NCI-H345 treated with DMSO at 0.1 percent for 48 hours (cell line): ENCODE measurements around the gene SPNS2.

ENCODE experiments used
- DNase-seq: peaks from one replicate; lab custom pipeline; 2025; ENCODE audit not compliant: unreplicated experiment; lab: John Stamatoyannopoulos, UW

SPNS2 gene

DNA sequence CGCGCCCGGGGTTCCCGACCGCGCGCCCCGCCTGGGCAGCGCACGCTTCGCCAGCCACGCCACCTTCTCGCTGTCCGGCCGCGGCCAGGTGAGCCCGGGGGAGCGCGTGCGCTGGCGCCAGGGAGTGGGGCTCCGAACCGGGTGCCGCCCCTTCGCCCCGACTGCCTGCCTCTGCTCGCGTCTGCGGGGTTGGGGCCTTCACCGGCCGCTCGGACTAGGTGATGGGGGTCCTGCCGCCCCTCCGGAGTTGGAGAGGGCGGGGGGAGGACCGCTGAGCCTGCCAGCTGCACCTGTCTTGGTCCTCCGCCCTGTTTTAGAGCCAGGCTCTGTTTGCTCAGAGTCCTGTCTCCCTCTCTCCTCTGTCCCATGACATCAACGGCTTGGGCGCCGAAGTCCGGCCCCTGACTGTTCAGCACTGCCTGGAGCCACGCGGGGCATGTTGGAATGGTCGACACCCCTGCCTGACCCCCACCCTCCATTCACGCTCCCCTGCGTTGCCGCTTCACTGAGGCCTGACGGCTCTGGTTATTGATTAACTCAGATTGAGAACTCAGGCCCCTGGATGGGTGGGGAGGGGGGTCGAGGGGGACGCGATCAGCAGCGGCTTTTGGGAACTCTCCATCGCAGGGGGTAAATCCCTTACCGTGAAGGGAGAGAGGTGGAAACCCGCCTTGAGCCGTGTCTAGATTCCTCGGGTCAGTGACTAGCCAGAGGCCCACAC, 86.4 kb downstream of the SPNS2 start:
- DNase-seq = no peak

DNA sequence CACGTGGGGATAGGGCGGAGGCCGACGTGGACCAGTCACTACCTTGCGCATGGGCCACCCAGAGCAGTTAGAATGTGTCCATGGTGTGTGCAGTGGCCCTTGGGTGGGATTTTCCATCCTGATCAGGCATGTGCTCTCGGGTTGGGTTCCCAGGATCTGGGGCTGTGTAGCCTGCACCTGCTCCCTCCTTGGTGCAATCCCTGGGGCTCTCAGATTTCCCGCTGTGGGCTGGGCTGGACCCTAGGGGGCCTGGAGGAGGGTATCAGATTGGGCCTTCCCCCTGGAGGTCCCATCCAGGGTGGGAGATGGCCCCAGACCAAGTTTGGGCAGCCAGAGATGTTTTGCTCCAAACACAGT, 86.9 kb downstream of the SPNS2 start:
- DNase-seq = no peak

DNA sequence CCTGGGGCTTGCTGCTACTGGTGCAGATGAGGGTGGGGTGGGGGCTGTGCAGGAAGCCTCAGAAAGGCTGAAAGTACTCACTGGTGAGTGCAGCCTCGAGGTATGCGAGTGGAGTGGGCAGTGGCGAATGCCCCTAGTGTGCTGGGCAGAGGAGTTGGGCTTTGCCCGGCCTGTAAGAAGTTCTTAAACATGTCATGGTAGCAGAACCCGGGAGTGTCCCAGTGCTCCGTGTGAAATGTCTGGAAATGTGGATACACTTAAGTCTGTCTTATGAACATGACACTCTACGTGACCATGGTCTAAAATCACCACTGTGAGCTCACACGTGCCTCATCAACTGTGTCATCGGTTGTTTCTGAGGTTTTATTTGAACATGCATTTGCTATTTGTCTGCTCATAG, 87.4 kb downstream of the SPNS2 start:
- no peak for DNase-seq

DNA sequence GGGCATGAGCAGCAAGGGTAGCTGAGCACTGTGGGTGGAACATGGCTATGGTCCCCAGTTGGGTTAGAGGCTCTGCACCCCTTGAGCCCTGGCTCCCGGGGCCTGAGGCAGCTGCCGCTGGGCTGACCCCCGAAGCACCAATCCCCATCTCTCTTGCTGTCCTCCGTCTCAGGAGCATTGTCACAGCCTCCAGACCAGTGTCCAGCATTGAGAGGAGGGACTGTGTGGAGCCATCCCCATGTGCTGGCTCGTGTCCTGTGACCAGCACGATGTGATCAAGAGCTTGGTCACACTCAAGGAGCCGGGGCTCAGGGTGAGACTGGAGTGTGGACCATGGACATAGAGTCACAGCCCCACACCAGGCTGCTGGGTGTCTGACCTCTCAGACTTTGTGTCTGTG, 88.5 kb downstream of the SPNS2 start:
- no peak for DNase-seq

DNA sequence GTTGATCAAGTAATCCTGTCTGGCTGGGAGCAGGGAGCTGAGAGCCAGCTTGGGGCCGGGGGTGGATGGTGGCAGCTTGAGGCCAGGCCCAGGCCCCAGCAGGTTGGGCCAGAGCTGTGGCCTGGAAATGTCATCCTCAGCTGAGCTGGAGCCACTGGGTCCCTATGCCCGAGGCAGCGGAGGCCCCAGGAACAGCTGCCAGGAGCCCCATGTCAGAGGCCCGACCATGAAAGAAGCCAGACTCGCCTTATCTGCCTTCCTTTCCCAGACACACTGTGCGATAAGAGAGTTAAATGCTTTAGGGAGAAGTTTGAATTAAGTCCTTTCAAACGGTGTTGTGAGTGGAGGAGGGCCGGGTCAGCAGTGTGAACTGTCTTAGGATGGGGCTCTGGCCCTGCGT, 89.1 kb downstream of the SPNS2 start:
- no peak for DNase-seq

DNA sequence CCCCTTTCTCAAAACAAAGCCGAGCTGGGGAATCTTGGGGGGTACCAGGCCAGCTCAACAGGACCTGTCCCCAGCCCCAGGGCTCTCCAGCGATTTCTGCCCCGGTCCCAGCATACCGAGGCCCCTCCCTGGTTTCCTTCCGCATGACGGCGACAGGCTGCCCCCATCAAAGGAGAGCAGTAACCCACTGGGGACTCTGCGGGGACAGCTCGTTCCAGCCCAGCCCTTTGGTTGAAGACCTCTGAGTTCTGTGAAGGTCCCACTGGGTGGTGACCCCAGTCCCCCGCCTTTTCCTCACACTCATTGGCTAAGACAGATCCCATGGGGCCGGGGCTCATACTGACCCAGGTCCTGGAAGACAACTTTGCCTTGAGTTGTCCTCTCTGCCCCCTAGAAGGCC, 89.7 kb downstream of the SPNS2 start:
- DNase-seq = no peak
